Retinal pigment epithelial cell (primary cell): ENCODE measurements around the gene WWOX.

Experiments used
- DNase-seq: peaks from one replicate; pipeline ENCODE4 v3.0.0-alpha.2; 2010; ENCODE audit warnings: low read depth
- H3K4me3 ChIP-seq: 2 replicates; pipeline ENCODE4 v1.5.1; 2011; ENCODE audit warnings: mild to moderate bottlenecking, low read length, control low read depth, moderate library complexity
- TF ChIP-seq, protein P1 (sequence below): conservative IDR thresholded peaks from 2 replicates; pipeline ENCODE4 v1.5.1; 2011; ENCODE audit warnings: low read depth, low read length, control low read depth, inconsistent platforms

The WWOX gene

DNA sequence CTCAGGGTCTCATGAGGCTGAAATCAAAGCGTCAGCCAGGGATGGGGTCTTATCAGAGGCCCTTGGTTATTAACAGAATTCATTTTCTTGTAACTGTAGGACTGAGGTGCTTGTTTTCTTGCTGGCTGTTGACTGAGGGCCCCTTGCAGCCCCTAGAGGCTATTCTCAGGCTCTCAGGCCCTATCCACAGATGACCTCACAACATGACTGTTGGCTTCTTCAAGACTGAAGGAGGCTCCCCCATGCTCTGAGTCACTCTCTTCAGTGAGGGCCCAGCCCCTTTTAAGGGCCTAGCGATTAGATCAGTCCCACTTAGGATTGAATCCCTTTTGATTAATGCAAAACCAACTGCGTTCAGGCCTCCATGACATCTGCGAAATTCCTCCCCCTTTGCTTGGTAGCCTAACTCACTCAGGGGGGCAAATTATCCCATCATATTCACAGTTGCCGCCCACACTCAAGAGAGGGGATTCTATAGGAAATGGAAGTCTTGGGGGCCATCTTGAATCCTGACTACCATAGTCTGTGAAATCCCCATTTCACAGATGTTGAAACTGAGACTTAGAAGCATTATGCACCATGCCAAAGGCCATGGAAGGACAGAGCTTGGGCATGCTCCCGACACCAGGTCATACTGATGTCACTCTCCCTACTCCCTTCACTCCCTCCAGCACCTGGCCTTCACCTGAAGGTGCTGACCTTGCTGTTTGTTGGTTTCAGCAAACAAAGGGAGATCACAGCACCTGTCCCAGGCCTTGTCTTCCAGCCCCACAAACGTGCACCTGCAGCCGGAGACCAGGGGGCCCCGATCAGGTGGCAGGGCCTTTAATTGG, 908.8 kb downstream of the WWOX start:
- DNase-seq, result no peak
- TF ChIP-seq, protein P1, sequence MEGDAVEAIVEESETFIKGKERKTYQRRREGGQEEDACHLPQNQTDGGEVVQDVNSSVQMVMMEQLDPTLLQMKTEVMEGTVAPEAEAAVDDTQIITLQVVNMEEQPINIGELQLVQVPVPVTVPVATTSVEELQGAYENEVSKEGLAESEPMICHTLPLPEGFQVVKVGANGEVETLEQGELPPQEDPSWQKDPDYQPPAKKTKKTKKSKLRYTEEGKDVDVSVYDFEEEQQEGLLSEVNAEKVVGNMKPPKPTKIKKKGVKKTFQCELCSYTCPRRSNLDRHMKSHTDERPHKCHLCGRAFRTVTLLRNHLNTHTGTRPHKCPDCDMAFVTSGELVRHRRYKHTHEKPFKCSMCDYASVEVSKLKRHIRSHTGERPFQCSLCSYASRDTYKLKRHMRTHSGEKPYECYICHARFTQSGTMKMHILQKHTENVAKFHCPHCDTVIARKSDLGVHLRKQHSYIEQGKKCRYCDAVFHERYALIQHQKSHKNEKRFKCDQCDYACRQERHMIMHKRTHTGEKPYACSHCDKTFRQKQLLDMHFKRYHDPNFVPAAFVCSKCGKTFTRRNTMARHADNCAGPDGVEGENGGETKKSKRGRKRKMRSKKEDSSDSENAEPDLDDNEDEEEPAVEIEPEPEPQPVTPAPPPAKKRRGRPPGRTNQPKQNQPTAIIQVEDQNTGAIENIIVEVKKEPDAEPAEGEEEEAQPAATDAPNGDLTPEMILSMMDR, result no peak
- no peak overlapping the region for H3K4me3 ChIP-seq

DNA sequence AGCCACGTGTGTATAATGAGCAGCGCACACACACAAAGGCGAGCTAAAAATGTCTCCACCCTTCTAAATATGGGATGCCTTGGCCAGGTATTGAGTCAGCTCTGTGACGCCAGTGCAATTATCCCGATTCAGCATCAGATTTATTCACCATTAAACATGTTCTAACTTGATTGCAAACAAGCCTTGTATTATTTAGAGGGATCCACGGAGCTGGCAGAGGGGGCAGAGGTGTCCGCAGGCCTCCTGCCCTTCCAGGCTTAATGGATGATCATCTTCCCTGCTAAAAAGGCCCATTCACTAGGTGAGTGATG, 909.4 kb downstream of the WWOX start:
- no peak overlapping the region for H3K4me3 ChIP-seq
- DNase-seq, result no peak
- TF ChIP-seq, protein P1, result no peak

DNA sequence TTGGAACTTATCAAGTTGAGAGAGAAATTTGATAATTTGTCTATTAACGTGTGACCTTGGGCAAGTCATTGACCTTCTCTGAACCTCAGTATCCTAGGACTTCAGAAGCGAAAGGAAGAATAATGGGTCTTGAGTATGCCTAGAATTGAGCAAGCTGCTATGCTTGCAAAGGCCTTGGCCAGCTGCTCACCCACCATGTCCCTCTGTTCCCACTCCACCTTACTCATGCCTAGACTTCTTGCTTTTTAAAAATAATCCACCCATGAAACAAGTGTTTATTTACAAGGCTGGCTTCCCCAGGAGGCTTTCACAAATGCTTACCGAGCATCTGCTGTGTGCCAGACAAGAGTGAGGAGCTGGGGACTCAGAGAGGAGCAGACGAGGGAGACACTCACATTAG, 910.4 kb downstream of the WWOX start:
- no peak for DNase-seq
- H3K4me3 ChIP-seq, result no peak overlapping the region
- TF ChIP-seq, protein P1, result no peak

DNA sequence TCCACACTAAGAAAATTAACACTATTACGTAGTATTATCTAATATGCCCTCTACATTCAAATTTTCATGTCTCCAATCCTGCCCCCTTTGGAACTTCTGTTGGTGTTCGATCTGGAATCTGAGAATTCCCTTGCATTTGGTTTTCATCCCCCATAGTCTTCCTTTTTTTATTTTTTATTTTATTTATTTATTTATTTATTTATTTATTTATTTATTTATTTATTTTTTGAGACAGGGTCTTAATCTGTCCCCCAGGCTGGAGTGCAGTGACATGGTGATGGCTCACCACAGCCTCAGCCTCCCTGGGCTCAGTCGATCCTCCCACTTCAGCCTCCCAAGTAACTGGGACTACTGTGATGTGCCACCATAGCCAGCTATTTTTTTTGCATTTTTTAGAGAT, 911.8 kb downstream of the WWOX start:
- TF ChIP-seq, protein P1, result no peak
- H3K4me3 ChIP-seq, result no peak overlapping the region
- no peak for DNase-seq

DNA sequence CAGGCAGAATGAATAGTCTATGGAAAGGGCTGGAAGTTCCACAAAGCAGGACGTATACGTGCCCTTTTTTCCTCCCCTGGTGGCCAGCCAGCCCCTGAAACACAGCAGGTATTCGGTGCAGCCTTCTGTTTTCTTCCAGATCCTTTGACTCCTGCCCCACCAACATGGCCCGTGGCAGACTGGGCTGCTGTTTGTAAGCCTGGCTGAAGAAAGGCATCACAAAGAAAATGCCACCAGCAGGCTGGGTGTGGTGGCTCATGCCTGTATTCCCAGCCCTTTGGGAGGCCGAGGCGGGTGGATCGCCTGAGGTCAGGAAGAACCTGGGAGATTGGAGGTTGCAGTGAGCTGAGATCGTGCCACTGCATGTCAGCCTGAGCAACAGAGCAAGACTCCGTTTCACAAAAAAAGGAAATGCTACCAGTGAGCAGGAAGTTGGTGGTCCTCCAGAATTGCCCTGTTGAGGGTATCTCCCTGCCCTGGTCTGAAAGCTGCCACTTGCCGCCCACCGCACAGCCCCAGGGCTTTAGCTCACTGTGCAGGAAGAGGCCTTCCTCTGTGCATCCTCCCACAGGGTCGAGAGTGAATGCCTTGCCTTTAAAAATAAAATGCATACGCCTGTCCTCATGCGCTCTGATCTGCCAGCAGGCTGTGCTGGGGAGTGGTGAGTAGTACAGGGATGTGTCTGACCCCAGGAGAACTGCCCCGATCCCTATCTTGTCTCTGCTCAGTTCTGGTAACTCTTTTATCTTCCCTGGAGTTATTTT, 913.4 kb downstream of the WWOX start:
- TF ChIP-seq, protein P1, result no peak
- H3K4me3 ChIP-seq, result no peak overlapping the region
- DNase-seq, result no peak

DNA sequence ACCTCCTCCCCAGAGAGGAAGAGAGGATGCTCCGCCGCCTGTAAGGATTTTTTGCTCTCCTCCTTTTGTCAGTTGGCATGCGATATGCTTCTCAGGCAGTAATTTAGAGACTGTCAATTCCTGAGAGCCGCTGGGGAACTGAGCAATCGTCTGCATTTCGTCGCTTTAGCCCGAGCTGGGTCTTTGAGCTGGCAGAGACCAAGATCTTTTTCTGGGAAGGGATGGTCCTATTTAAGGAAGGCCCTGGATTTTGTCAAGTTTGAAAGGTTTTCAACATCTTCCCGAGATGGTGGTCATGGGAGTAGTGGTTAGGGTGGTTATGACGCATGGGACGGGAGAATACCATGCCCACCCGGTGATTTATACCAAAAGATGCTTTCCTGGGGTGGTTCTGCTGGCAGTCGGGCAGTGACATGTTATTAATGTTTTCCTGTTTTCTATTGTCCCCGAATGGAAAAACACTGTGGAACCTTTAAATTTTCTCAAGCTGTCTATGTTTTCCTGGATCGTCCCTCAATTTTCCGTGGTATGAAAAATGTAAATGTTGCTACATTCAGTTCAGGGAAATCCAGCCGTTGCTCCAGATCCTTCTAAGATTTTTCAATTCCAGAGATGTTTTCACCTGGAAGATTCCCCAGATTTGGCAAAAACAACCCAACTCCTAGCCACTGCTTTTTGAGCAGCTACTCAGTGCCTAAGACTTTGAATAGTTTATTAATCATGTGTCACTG, 914.6 kb downstream of the WWOX start:
- no peak for DNase-seq
- H3K4me3 ChIP-seq, result no peak overlapping the region
- TF ChIP-seq, protein P1, result no peak
